ENCODE results near the gene KANK2. TPM values are rescaled to one million over a fixed set of nuclear protein-coding genes. Genes with fewer than 3 reads are reported as not detected.
A peak's percentile ranks its signal among the peaks of the same experiment; 100 is the strongest.

Gene KANK2
- total and polyA plus RNA-seq, 2 of the 4 experiments (the other 2 are of a cell fraction), result 104 to 176 TPM

- H3K4me1 ChIP-seq (ENCODE audit: control insufficient read depth, insufficient read depth, low read length), result peaks cover 2% of the 10 kb centered on the region; the same call in 1 of the 2 replicates
- 83% methylated on average over 2 of the region's 7 CpGs; no CpG with 5 or more reads in 1 of the 2 experiments for WGBS, 2 experiments (ENCODE audit: extremely low coverage in 2 of 2, insufficient read length in 1 of 2)
- H3K9me3 ChIP-seq (ENCODE audit: control insufficient read depth, insufficient read depth, low read length), result no peaks in the 10 kb centered on the region
- peak overlapping the region; percentile 71 for H3K4ac ChIP-seq (ENCODE audit: low read depth, low read length)
- H2BK5ac ChIP-seq (ENCODE audit: low read depth, low read length, poor library complexity, severe bottlenecking), result no peak overlapping the region
- no peak overlapping the region for H3K4me2 ChIP-seq (ENCODE audit: low read depth, low read length)
- dilution Hi-C loops (cut with HindIII; ENCODE audit: low sequenced_read_pairs, unreplicated experiment), result no loop called here
- DNase-seq (no peak), ATAC-seq (ENCODE audit: low read depth) (no peak)
- no peak overlapping the region for H2BK15ac ChIP-seq (ENCODE audit: low read depth, low read length)
- no peak overlapping the region; the same call in 1 of the 2 replicates for H4K91ac ChIP-seq (ENCODE audit: insufficient read depth, low read depth, low read length)
- H3K14ac ChIP-seq (replicated peaks; ENCODE audit: low read depth, low read length), result no peak overlapping the region
- peaks cover 48% of the 10 kb centered on the region for H3K36me3 ChIP-seq (ENCODE audit: control insufficient read depth, insufficient read depth, low read length)
- ChIA-PET CTCF (no interaction called here), POLR2A (ENCODE audit: unreplicated experiment) (no interaction called here)
- no peaks in the 10 kb centered on the region for H3K27me3 ChIP-seq (ENCODE audit: control insufficient read depth, insufficient read depth, low read length)
- in situ Hi-C loops (cut with MboI; ENCODE audit: low sequenced_read_pairs), result loop anchor here (5.0 kb wide), 1 partner anchor 71 kb away; no protein-coding TSS in a partner anchor
- peak overlapping the region; percentile 7; the same call in 1 of the 2 replicates for H3K27ac ChIP-seq (ENCODE audit: insufficient read depth, low read length)
- peaks cover 23% of the 10 kb centered on the region for H4K20me1 ChIP-seq (ENCODE audit: insufficient read depth, low read length)
- H2AK9ac ChIP-seq (replicated peaks; ENCODE audit: low read depth, low read length, poor library complexity), result peak overlapping the region; percentile 69
- H3K23ac ChIP-seq (ENCODE audit: low read depth, low read length), result no peak overlapping the region
- BruUV-seq (replicated peaks), result TSS peak; percentile 79
- no peak for TF ChIP-seq MAZ (IDR thresholded peaks at IDR 0.05; ENCODE audit: borderline replicate concordance, low read depth, low read length)
- no peak for TF ChIP-seq CHD1 (IDR thresholded peaks at IDR 0.05; ENCODE audit: low read depth, low read length)
- TF ChIP-seq RFX5 (IDR thresholded peaks at IDR 0.05; ENCODE audit: low read depth, low read length), result no peak
- no peak for TF ChIP-seq SMC3 (IDR thresholded peaks at IDR 0.05; ENCODE audit: low read depth, low read length)
- TF ChIP-seq NFE2L2 (IDR thresholded peaks at IDR 0.05; ENCODE audit: low read depth, low read length), result no peak
- no peak for TF ChIP-seq FOS (IDR thresholded peaks at IDR 0.05; ENCODE audit: low read depth, low read length)
- TF ChIP-seq RAD21 (IDR thresholded peaks at IDR 0.05; ENCODE audit: low read length), result no peak
- TF ChIP-seq MXI1 (IDR thresholded peaks at IDR 0.05; ENCODE audit: borderline replicate concordance, low read depth, low read length), result no peak
- TF ChIP-seq ELK1 (IDR thresholded peaks at IDR 0.05; ENCODE audit: borderline replicate concordance, low read depth, low read length), result no peak
- no peak for TF ChIP-seq MAFK (IDR thresholded peaks at IDR 0.05; ENCODE audit: low read depth, low read length)
- no peak overlapping the region for H3K56ac ChIP-seq (ENCODE audit: extremely low read depth, insufficient read depth, low read length)
- H4K5ac ChIP-seq (ENCODE audit: low read depth, low read length), result no peak overlapping the region
- H3K79me1 ChIP-seq (ENCODE audit: low read depth in 1 of 2, low read length in 2 of 2), result peaks cover 2 to 49% of the 10 kb centered on the region in 2 experiments; a peak in 3 of 4 replicates
- H2BK20ac ChIP-seq (ENCODE audit: low read depth, low read length), result no peak overlapping the region
- intact Hi-C loops (cut with micrococcal nuclease), result loop anchor here (1.0 to 2.0 kb wide), 2 partner anchors 95 to 195 kb away; no protein-coding TSS in a partner anchor
- no peaks in the 10 kb centered on the region for H3K9me1 ChIP-seq (ENCODE audit: insufficient read depth, low read length)
- no peak overlapping the region for H3K4me3 ChIP-seq (ENCODE audit: insufficient read depth, low read depth, low read length)
- peak overlapping the region; percentile 47 for H2AK5ac ChIP-seq (ENCODE audit: low read depth, low read length)
- H3K9ac ChIP-seq (ENCODE audit: low read depth, low read length), result no peak overlapping the region
- no peak overlapping the region for H3K18ac ChIP-seq (ENCODE audit: low read depth, low read length)
- peak overlapping the region in 1 of 2 experiments; percentile 65; a peak in 2 of 4 replicates for H4K8ac ChIP-seq (ENCODE audit: low read depth in 2 of 2, low read length in 2 of 2)
- no peak overlapping the region for H2AFZ ChIP-seq (replicated peaks; ENCODE audit: low read length, poor library complexity)
- H2BK120ac ChIP-seq (ENCODE audit: low read depth, low read length), result no peak overlapping the region
These were observed 65.9 kb downstream of the KANK2 start for GRCh38 chr19:11131471-11131870.

All from IMR-90 (cell line).